SK-N-MC (cell line): ENCODE data around the gene TEKT2.

ENCODE experiments used
- EZH2 ChIP-seq: fragments of 200-600 bp; sonication (generic); IDR thresholded peaks from one replicate; pipeline ENCODE4 v1.6.1; 2017; ENCODE audit warnings: antibody characterized with exemption
- POLR2AphosphoS5 ChIP-seq: IDR thresholded peaks from 2 replicates; pipeline ENCODE4 v1.6.1; 2012; ENCODE audit warnings: mild to moderate bottlenecking, low read depth, low read length, borderline replicate concordance

DNA sequence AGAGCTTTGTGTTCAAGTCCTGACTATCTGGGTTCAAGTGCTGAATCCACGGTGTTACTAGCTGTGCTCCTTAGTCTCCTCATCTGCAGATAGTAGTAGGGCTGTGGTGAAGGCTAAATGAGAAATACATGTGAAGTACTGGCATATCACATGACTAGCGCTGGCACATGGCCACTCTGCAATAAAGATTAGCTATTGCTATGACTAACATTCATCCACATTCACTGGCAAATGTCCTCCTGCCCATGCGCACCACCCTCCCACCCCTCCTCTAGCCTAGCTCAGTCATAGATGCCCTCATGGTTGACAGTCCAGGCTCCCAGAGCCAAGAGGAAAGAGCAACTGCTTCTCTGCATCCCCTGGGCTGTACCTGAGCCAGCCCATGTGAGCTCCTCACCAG lies 49.6 kb downstream of the TEKT2 start:
- TF ChIP-seq EZH2 (no peak), POLR2AphosphoS5 (no peak)
